OCI-LY1 (cell line): ENCODE results near the gene IQSEC3.

ENCODE experiments used
- EZH2 ChIP-seq: fragments of 200-600 bp; sonication (generic), shearing (Covaris generic); IDR thresholded peaks from 2 replicates; pipeline ENCODE4 v1.8.0; 2017; ENCODE audit warnings: borderline replicate concordance, mixed run types, mild to moderate bottlenecking, antibody characterized with exemption, low read length, moderate library complexity, mixed read lengths
- TF ChIP-seq, protein P1 (sequence below): fragments of 200-600 bp; sonication (generic), shearing (Covaris generic); IDR thresholded peaks from 2 replicates; pipeline ENCODE4 v1.5.1; 2017; ENCODE audit warnings: mild to moderate bottlenecking, antibody characterized with exemption, low read length, moderate library complexity, mixed read lengths

DNA sequence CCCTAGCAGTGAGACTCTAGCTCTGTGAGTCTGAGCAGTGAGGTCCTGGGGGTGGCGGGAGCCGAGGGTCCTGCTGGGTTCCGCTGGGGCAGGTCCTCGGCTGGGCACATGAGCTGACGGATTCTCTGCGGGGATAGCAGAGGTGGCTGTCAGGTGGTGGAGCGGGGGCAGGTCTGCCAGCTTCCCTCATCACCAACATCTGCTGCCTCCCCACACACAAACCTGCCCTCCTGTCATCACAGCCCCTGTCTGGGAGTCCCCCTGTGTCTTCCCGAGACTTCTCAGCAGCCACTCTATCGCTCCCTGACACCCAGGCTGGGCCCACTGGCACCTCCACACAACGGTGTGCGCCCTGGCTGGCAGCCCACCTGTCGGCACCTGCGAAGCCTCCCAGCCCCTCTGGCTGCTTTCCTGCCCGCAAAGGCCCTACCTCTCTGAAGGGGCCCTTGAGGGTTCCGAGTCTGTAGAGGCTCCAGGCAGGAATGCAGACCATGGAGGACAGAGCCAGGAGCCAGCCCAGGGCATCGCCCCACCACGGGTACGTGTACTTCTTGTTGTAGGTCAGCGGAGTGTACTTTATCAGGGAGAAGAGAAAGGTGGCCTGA, 154.5 kb downstream of the IQSEC3 start:
- no peak for TF ChIP-seq EZH2
- TF ChIP-seq, protein P1, sequence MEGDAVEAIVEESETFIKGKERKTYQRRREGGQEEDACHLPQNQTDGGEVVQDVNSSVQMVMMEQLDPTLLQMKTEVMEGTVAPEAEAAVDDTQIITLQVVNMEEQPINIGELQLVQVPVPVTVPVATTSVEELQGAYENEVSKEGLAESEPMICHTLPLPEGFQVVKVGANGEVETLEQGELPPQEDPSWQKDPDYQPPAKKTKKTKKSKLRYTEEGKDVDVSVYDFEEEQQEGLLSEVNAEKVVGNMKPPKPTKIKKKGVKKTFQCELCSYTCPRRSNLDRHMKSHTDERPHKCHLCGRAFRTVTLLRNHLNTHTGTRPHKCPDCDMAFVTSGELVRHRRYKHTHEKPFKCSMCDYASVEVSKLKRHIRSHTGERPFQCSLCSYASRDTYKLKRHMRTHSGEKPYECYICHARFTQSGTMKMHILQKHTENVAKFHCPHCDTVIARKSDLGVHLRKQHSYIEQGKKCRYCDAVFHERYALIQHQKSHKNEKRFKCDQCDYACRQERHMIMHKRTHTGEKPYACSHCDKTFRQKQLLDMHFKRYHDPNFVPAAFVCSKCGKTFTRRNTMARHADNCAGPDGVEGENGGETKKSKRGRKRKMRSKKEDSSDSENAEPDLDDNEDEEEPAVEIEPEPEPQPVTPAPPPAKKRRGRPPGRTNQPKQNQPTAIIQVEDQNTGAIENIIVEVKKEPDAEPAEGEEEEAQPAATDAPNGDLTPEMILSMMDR, result no peak
